SK-N-SH (cell line): ENCODE results near the gene ANK3. TPM values are rescaled to one million over a fixed set of nuclear protein-coding genes. Genes with fewer than 3 reads are reported as not detected.

ENCODE experiments used
- CTCF ChIA-PET: fragments of 300-600, 350-600 bp; formaldehyde crosslinking; extraction: SDS; loops from one replicate; lab custom pipeline; 2021; lab: Yijun Ruan, JAX
- POLR2A ChIA-PET: fragments of 350-600 bp; sonication (Branson Sonifier 250); formaldehyde crosslinking; extraction: SDS; loops from one replicate; lab custom pipeline; 2020; ENCODE audit warnings: antibody characterized with exemption, inconsistent platforms; lab: Yijun Ruan, JAX
- DNase-seq: peaks from one replicate; pipeline ENCODE4 v3.0.0; 2012
- H2AFZ ChIP-seq: fragments of 200-600 bp; sonication (generic); 2 replicates; pipeline ENCODE4 v1.8.1; 2016; ENCODE audit warnings: antibody characterized with exemption, mild to moderate bottlenecking, low read depth
- H3F3A ChIP-seq: fragments of 200-600 bp; sonication (generic); replicated peaks from 2 replicates; pipeline ENCODE3; 2016; ENCODE audit warnings: antibody characterized with exemption, mild to moderate bottlenecking; ENCODE audit not compliant: insufficient read depth
- H3K27ac ChIP-seq, 2 experiments: fragments of 200-500 bp in 1 of 2; fragments of 200-600 bp in 1 of 2; sonication (Bioruptor generic) in 1 of 2; sonication (generic), shearing (Covaris generic) in 1 of 2; 2 replicates each; pipeline versions ENCODE4 v1.5.1 to v1.6.1; 2014 to 2016; ENCODE audit warnings: low read depth in 2 of 2, inconsistent platforms in 1 of 2, low read length in 1 of 2, mild to moderate bottlenecking in 1 of 2, mixed read lengths in 1 of 2
- H3K27me3 ChIP-seq: fragments of 200-600 bp; sonication (generic), shearing (Covaris generic); 2 replicates; pipeline ENCODE4 v1.6.1; 2016; ENCODE audit warnings: mixed run types; ENCODE audit not compliant: insufficient read depth
- H3K36me3 ChIP-seq, 2 experiments: fragments of 200-500 bp in 1 of 2; fragments of 200-600 bp in 1 of 2; sonication (Bioruptor generic) in 1 of 2; sonication (generic) in 1 of 2; replicated peaks in 1 of 2; 2 replicates each; pipeline versions ENCODE3 to v1.5.1; 2014 to 2016; ENCODE audit warnings: low read length in 1 of 2, mild to moderate bottlenecking in 1 of 2; ENCODE audit not compliant: insufficient read depth in 2 of 2, control insufficient read depth in 1 of 2
- H3K4me1 ChIP-seq, 2 experiments: fragments of 200-500 bp in 1 of 2; fragments of 200-600 bp in 1 of 2; sonication (Bioruptor generic) in 1 of 2; sonication (generic), shearing (Covaris generic) in 1 of 2; 2 replicates each; pipeline versions ENCODE4 v1.5.1 to v1.6.1; 2014 to 2016; ENCODE audit warnings: low read depth in 1 of 2, low read length in 1 of 2, mixed run types in 1 of 2; ENCODE audit not compliant: insufficient read depth in 2 of 2, control insufficient read depth in 1 of 2
- H3K4me2 ChIP-seq: fragments of 200-600 bp; sonication (generic), shearing (Covaris generic); 2 replicates; pipeline ENCODE4 v1.6.1; 2017; ENCODE audit warnings: mixed run types
- H3K4me3 ChIP-seq, 2 experiments: fragments of 200-500 bp in 1 of 2; fragments of 200-600 bp in 1 of 2; sonication (Bioruptor generic) in 1 of 2; sonication (generic), shearing (Covaris generic) in 1 of 2; 2 replicates each; pipeline versions ENCODE4 v1.5.1 to v1.8.1; 2014 to 2016; ENCODE audit warnings: low read depth in 2 of 2, inconsistent platforms in 1 of 2, low read length in 1 of 2, mild to moderate bottlenecking in 1 of 2, mixed read lengths in 1 of 2, moderate library complexity in 1 of 2
- H3K79me2 ChIP-seq: fragments of 200-600 bp; sonication (generic); 2 replicates; pipeline ENCODE4 v1.8.1; 2017; ENCODE audit warnings: mild to moderate bottlenecking; ENCODE audit not compliant: insufficient read depth
- H3K9ac ChIP-seq: fragments of 200-600 bp; sonication (generic); 2 replicates; pipeline ENCODE4 v1.6.1; 2017; ENCODE audit warnings: mixed run types
- H3K9me2 ChIP-seq: fragments of 200-600 bp; sonication (generic); 2 replicates; pipeline ENCODE4 v1.6.1; 2017; ENCODE audit warnings: mixed run types
- H3K9me3 ChIP-seq: fragments of 200-600 bp; sonication (generic); 2 replicates; pipeline ENCODE4 v1.6.1; 2017; ENCODE audit warnings: mixed run types, mild to moderate bottlenecking, moderate library complexity
- H4K20me1 ChIP-seq: fragments of 200-600 bp; sonication (generic); 2 replicates; pipeline ENCODE4 v1.6.1; 2017; ENCODE audit warnings: mild to moderate bottlenecking, mixed run types; ENCODE audit not compliant: insufficient read depth
- CHD2 ChIP-seq: fragments of 150-350 bp; IDR thresholded peaks from 2 replicates; pipeline ENCODE4 v1.6.1; 2018; ENCODE audit warnings: low read length; ENCODE audit not compliant: partially characterized antibody
- FOSL2 ChIP-seq: IDR thresholded peaks from 2 replicates; pipeline ENCODE4 v1.4.0; 2012; ENCODE audit warnings: low read depth, mild to moderate bottlenecking, moderate library complexity, borderline replicate concordance
- FOXJ3 ChIP-seq: sonication (generic); formaldehyde crosslinking; IDR thresholded peaks from 2 replicates; pipeline ENCODE4 v1.5.1; 2020; ENCODE audit warnings: mild to moderate bottlenecking, missing genetic modification reagents
- GABPA ChIP-seq: IDR thresholded peaks from 2 replicates; pipeline ENCODE4 v1.4.0; 2012; ENCODE audit warnings: low read depth, mild to moderate bottlenecking
- GATA2 ChIP-seq: sonication (generic); formaldehyde crosslinking; IDR thresholded peaks from 2 replicates; pipeline ENCODE4 v1.5.0; 2020; ENCODE audit warnings: mild to moderate bottlenecking, missing genetic modification reagents
- MEF2A ChIP-seq: IDR thresholded peaks from 2 replicates; pipeline ENCODE4 v1.4.0; 2012; ENCODE audit warnings: low read depth, borderline replicate concordance
- MXI1 ChIP-seq: IDR thresholded peaks from 2 replicates; pipeline ENCODE4 v1.6.1; 2012; ENCODE audit warnings: mild to moderate bottlenecking, low read depth, low read length, improper control_type of control experiment
- NFIC ChIP-seq: IDR thresholded peaks from 2 replicates; pipeline ENCODE4 v1.4.0; 2012; ENCODE audit warnings: borderline replicate concordance
- NRF1 ChIP-seq: IDR thresholded peaks from 2 replicates; pipeline ENCODE4 v1.6.1; 2012; ENCODE audit warnings: low read depth, mild to moderate bottlenecking, low read length
- POLR2AphosphoS5 ChIP-seq: IDR thresholded peaks from 2 replicates; pipeline ENCODE4 v1.6.1; 2012; ENCODE audit warnings: low read depth, low read length
- RFX5 ChIP-seq: IDR thresholded peaks from 2 replicates; pipeline ENCODE4 v1.6.1; 2012; ENCODE audit warnings: mild to moderate bottlenecking, improper control_type of control experiment, low read length
- RXRA ChIP-seq: IDR thresholded peaks from 2 replicates; pipeline ENCODE4 v1.4.0; 2012; ENCODE audit warnings: low read depth, mild to moderate bottlenecking, borderline replicate concordance
- SIN3A ChIP-seq: IDR thresholded peaks from 2 replicates; pipeline ENCODE4 v1.6.1; 2012; ENCODE audit warnings: low read depth, mild to moderate bottlenecking, low read length, moderate library complexity, borderline replicate concordance
- TAF1 ChIP-seq: IDR thresholded peaks from 2 replicates; pipeline ENCODE4 v1.6.1; 2012; ENCODE audit warnings: low read depth, mild to moderate bottlenecking, low read length, moderate library complexity, borderline replicate concordance
- TCF12 ChIP-seq: IDR thresholded peaks from 2 replicates; pipeline ENCODE4 v1.4.0; 2012
- YY1 ChIP-seq: IDR thresholded peaks from 2 replicates; pipeline ENCODE4 v1.4.0; 2012; ENCODE audit warnings: low read depth, mild to moderate bottlenecking
- WGBS: methylation state at CpG from one replicate; pipeline ENCODE4 v1.1.6; 2017; ENCODE audit warnings: low lambda C conversion rate; 5-methylcytosine and 5-hydroxymethylcytosine counted together
- polyA plus RNA-seq, 3 experiments: library from polyadenylated mRNA; depleted of rRNA; stranded (reverse); fragments of >200 nt; gene quantifications; 2 replicates each; pipeline ENCODE4 v1.2.3, GENCODE V29; 2012
- TF ChIP-seq, protein P1 (sequence below): IDR thresholded peaks from 2 replicates; pipeline ENCODE4 v1.4.0; 2012; ENCODE audit warnings: low read depth, borderline replicate concordance
- TF ChIP-seq, protein P2 (sequence below): fragments of 150-350 bp; IDR thresholded peaks from 2 replicates; pipeline ENCODE4 v1.6.1; 2017; ENCODE audit warnings: antibody characterized with exemption, low read length, low read depth, borderline replicate concordance

ANK3 gene
- polyA plus RNA-seq, 1 of the 3 experiments (the other 2 are of a cell fraction): 10.0 TPM

DNA sequence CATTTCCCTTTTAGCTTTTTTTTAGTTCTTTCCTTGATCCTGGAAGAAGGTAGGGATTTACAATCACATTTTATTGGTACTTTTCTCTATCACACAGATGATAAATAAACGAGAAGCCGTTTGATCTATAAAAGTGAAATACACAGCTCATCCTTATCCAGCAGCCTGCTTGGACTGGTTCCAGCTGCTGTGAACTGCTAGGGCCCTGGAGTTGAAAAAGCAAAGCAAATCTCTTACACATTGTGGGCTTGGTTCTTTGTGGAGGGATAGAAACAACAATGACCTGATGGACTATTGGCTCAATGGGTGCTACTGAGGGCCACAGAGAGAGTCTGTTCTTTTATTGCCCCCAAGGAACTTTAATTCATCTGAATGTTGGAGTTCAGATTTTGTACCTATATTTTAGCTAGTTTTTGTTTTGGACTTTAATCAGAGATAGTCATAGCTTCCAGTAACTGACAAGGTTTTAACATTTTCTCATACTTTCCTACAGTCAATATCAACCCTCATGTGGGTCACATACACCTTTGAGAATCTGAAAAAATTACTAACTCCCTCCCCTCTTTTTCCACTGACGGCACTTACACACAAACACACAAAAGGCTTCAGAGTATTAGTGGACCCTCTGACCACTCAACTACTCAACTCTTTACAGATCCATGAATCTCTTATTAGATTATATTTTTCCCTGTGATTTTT lies 391.7 kb downstream of the ANK3 start:
- Histone ChIP-seq H3K27ac (no peak overlapping the region), H3F3A (no peaks in the 10 kb centered on the region), H3K27me3 (no peaks in the 10 kb centered on the region), H2AFZ (no peak overlapping the region), H3K9ac (no peak overlapping the region), H3K9me2 (no peaks in the 10 kb centered on the region), H4K20me1 (no peaks in the 10 kb centered on the region), H3K9me3 (no peaks in the 10 kb centered on the region), H3K4me3 (no peak overlapping the region), H3K36me3 (no peaks in the 10 kb centered on the region), H3K79me2 (no peaks in the 10 kb centered on the region), H3K4me1 (no peaks in the 10 kb centered on the region), H3K4me2 (no peak overlapping the region)
- ChIA-PET CTCF (interaction anchor here (1.0 kb wide), 1 partner anchor 92 kb away, joined by 3 read pairs; the partner anchor contains the start of gene CCDC6), POLR2A (no interaction called here)
- DNase-seq: no peak
- WGBS: 57% methylated on average over 3 of the region's 3 CpGs
- no peak for TF ChIP-seq FOXJ3 (CRISPR knock-in tag)
- no peak for TF ChIP-seq NRF1
- no peak for TF ChIP-seq FOSL2

DNA sequence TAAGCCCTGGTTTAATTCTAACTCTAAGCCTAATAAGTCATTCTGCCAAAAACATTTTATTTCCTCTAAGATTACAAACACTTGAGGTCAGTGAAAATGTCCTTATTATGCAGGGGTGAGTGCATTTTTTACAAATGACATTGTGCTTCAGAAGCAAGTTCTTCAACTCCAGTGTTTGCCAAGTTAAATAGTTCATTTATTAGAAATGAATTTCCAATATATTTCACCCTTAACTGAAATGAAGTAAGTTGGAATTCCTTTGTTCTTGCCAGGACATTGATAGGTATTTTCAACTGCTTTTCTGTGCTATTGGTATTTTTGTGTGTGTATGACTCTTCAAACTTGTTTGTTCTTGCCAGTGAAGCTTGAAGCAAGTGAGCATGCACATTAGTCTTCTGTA lies 393.8 kb downstream of the ANK3 start:
- ChIA-PET POLR2A (no interaction called here), CTCF (no interaction called here)
- H3K4me3 ChIP-seq: no peak overlapping the region
- peaks cover 5% of the 10 kb centered on the region for H3F3A ChIP-seq
- no peaks in the 10 kb centered on the region for H3K4me1 ChIP-seq
- DNase-seq: no peak
- H3K27ac ChIP-seq: no peak overlapping the region
- no peaks in the 10 kb centered on the region for H3K36me3 ChIP-seq
- H4K20me1 ChIP-seq: no peaks in the 10 kb centered on the region
- no peaks in the 10 kb centered on the region for H3K9me2 ChIP-seq
- no peaks in the 10 kb centered on the region for H3K27me3 ChIP-seq
- H3K9ac ChIP-seq: no peak overlapping the region
- no peak overlapping the region for H2AFZ ChIP-seq
- no peaks in the 10 kb centered on the region for H3K79me2 ChIP-seq
- H3K9me3 ChIP-seq: no peaks in the 10 kb centered on the region
- H3K4me2 ChIP-seq: no peak overlapping the region
- TF ChIP-seq SIN3A (no peak), FOXJ3 (CRISPR knock-in tag) (no peak), RFX5 (no peak), CHD2 (no peak), NFIC (no peak), GATA2 (CRISPR knock-in tag) (no peak), TAF1 (no peak), MEF2A (no peak), TCF12 (no peak), GABPA (no peak), MXI1 (no peak), POLR2AphosphoS5 (no peak), NRF1 (no peak), YY1 (no peak), RXRA (no peak)
- TF ChIP-seq, protein P1, sequence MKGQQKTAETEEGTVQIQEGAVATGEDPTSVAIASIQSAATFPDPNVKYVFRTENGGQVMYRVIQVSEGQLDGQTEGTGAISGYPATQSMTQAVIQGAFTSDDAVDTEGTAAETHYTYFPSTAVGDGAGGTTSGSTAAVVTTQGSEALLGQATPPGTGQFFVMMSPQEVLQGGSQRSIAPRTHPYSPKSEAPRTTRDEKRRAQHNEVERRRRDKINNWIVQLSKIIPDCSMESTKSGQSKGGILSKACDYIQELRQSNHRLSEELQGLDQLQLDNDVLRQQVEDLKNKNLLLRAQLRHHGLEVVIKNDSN: no peak
- TF ChIP-seq, protein P2, sequence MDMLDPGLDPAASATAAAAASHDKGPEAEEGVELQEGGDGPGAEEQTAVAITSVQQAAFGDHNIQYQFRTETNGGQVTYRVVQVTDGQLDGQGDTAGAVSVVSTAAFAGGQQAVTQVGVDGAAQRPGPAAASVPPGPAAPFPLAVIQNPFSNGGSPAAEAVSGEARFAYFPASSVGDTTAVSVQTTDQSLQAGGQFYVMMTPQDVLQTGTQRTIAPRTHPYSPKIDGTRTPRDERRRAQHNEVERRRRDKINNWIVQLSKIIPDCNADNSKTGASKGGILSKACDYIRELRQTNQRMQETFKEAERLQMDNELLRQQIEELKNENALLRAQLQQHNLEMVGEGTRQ: no peak
